Activated T-helper 1 cell treated with anti-CD3 and anti-CD28 coated beads, Interleukin-2, amount 50 U/mL, for 16 hours (primary cell): Measurements from ENCODE around the gene ALPI.

Experiments used
- DNase-seq, 2 donors: peaks; one replicate each; pipeline ENCODE4 v3.0.0-alpha.2; 2020; ENCODE audit warnings: low read depth in 1 of 2, low spot score in 1 of 2

ALPI gene

DNA sequence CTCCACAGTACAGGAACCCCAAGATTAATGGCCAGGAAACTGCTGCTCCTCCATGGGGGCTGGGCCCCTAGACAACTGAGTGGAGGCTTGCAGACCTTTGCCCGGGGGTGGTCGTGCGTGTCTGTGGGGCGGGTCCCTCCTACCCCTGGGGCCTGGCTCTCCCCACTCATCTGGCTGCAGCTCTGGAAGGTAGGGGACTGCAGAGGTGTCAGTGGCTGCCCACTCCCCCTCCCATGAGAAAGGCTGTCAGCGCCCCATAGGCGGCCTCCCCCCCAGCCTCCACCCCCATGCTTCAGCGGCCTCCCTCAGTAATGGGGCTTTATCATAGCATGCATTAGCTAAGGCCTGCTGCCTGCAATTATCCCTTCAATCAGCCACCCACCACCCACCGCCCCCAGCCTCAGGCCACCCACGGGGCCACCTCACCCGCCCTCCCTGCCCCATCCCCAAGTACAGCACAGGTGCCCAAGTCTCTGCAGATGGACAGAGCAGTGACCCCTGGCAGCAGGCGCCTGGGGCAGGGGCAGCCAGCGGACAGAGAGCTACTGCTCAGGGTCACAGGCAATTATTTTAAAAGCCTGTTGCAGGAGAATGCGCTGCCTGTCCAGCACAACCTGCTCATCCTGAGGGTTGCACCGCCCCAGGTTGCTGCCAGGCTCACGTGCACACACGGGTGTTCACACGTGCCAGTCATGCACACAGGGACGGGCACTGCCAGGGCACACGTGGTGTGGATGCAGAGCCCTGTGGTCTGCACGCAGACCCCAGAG is 40.7 kb downstream of the ALPI start:
- no peak for DNase-seq

DNA sequence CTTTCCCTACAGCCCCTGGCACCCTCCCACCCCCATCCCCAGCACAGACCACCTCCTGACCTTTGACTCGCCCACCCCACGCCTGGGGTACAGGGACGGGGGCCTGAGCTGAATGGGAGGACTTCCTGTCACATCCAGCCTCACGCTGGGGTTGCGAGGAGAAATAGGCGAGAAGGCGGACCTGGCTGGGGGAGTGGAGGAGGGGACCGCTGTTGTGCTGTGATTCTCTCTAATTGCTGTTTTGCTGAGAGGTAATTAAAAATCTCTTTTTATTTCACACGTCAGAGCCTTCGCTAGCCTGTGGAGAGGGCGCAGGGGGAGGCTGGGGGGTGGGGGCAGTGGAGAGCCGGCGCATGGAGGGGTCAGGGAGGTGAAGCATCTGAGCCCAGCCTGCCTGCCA is 41.4 kb downstream of the ALPI start:
- DNase-seq, result no peak

DNA sequence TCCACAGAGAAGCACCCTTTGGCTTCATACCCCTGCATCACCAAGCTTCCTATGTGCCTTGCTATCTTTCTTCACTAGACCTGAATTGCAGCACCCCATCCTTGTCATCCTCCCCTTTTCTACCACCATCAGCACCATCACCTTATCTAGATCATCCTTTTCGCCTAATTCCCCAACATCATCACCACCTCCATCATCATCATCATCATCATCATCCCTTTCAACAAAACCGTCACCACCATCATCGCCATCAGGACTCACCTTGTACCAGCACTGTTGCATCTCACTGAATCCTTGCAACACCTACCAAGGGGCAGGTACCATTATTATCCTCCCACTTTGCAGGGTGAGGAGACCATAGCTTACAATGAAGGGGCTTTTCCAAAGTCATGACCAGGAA is 42.5 kb downstream of the ALPI start:
- DNase-seq, result no peak

DNA sequence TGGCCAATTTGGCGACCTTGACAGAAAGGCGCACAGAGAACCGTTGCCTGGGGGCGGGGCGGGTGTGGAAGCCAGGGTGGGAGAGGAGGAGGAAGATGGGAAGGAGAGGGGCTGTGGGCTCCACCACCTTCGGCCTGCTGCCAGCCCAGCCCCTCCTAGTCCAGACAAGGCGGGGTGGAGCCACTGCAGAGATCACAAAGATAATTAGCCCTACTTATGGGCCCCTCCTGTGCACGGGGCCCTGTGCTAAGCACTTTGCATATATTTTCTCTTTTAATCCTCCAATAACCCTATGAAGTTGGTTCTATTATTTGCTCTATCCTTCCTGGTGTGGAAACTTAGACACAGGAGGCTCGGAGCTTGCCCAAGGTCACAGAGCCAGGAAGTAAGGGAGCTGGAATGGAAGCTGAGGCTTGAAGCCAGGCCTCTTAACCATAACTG is 45.4 kb downstream of the ALPI start:
- DNase-seq, result no peak

DNA sequence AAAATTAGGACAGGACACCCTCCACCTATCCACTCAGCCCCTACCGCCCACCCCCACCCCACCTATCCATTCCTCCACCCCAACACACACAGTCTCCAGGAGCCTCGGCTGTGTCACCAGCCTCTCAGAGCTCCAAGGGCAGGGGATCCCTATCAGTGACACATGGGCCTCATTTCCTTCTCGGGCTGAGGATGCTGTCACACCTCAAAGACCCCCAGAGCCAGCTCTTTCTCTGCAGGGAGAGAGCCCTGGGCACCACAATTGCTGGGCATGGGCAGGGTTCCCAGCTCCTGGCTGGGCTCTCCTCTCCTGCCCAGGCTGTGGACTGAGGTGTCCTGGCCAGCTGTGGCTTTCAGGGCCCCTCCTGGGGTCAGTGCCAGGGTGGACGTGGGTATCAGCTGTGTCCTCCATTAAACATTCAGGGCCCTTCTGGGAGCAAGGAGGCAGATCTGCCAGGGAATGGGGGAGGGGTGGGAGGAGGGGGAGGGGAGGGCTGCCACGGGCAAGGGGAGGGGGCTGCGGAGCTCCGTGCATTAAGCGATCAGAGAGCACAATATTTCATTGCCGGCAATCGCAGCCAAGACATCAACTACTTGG is 45.9 kb downstream of the ALPI start:
- no peak for DNase-seq

DNA sequence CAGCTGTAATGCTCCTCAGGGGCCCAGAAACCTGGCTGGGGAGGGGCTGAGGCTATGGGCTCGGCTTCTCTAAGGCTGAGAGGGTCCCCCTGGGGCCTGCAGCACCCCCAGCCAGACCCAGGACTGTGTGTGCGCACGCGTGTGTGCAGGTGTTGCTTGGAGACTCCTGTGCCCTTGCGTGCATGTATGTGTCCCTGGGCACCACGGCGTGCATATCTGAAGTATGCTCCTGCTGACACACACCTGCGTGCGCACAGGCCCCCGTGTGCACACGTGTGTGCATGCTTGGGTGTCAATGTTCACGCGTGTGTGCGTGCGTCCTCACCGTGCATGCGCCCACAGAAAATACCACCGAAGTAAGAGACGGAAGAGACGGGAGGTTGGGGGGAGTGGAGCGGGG is 46.6 kb downstream of the ALPI start:
- no peak for DNase-seq

DNA sequence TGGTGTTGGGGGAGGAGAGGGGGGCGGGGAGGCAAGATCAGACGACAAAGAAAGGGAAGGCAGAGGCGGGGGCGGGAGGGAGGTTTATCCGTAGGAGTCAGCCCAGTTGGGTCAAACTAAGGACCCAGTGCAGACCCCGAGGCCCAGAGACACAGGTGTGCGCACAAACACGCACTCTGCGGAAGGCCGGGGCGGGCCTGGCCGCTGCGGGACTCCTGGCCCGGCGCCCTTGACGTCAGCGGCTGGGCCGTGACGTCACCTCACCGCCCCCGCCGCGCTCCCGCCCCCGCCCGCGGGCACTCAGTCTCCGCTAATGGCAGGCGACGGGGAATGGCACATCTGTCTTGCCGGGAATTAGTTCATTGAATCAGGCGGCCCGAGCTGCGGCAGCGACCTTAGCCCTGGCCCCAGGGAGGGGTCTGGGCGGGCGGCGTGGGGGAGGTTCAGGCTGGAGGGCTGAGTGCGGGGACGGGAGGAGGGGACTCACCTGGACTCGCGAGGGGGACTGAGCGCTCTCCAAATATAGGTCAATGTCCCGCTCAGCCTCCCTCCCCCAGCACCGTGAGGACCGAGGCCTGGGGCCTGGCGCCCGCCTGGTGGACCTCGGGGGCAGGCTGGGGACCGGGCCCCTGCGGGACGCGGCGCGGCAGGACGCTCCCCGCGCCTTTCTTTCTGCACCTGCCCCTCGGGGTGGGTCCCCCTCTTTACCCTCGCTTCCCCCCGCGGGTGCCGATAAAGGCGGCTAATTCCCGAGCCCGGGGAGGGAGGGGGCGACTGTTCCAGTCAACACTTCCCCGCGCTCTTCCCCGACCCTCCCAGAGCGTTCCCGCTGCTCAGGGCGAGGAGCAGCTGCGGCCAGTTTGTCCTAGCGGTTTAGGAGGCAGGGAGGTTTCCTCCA is 47.2 kb downstream of the ALPI start:
- DNase-seq, result peak in 1 of 2 donors; percentile 4

DNA sequence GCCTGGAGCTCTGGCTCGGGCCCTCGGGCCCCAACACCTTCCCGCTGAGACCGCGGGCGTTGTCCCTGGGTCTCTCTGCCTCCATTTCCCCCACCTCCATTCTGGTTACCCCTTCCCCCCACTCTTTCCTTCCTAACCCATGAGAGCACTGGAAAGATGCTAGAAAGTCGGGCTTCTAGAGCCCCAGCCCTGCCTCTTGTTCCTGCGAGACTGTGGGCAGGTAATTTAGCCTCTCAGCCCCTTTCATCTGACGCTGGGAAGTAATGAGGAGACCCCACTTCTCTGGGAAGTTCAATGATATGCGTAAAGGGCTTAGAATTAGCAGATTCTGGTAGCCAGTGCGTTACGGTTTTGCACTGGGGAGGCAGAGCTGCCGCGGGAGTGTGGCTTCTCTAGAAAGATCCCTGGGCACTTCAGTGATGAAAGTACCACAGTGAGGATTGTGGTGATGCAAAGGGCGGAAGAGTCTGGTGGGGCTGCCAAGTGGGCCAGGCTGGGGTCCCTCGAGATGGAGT is 47.9 kb downstream of the ALPI start:
- no peak for DNase-seq

DNA sequence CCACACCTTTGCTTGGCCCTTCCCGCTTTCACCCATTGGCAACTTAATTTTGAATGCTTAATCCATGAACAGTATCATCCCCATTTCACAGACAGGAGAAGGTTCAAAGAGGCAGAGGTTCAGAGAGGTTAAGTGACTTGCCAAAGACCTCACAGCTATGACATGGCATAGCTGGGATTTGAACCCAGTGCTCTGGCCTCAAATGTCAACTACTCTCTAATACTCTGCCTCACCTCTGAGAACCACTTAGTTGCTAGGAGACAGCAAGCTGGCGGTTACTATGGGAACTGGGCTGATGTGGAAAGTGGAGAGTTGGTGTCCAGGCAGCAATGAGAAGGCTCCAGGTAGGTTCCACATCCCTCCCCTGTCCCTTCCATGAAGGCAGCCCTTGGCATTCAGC is 48.5 kb downstream of the ALPI start:
- DNase-seq, result no peak

DNA sequence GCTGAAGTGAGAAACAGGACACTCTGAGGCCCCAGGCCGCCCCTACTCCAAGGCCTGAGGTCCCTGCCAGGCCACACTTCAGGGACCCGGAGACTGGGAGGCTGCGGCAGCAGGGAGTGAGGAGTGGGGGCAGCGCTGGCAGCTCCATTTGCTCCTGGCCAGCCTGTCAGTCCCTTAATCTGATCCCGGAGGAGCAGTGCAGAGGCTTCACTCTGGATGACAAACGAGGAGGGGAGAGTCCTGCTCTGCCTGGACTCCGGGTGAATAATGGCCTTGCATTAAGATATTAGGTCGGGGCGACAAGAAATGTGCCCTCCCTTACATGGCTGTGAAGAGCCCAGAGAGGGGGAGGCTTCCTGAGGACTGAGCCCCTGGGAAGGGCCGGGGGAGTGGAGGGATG is 49.9 kb downstream of the ALPI start:
- DNase-seq, result no peak

DNA sequence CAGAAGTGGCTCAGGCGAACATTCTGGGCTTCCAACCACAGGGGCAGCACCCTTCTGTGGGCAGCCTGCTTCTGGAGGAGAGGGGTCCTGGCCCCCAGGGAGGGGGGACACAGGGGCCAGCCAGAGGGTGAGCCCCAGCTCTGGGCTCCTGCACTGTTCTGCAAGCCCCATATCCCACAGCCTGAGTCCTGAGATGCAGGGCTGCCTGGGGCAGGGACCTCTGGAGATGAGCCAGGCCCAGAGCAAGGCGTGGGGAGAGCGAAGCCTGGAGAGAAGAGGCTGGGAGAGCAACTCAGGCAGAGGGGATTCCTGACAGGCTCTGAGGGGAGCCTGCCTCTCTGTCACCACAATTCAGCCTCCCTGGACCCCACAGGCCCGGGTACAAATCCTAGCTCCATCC is 50.8 kb downstream of the ALPI start:
- DNase-seq, result no peak

DNA sequence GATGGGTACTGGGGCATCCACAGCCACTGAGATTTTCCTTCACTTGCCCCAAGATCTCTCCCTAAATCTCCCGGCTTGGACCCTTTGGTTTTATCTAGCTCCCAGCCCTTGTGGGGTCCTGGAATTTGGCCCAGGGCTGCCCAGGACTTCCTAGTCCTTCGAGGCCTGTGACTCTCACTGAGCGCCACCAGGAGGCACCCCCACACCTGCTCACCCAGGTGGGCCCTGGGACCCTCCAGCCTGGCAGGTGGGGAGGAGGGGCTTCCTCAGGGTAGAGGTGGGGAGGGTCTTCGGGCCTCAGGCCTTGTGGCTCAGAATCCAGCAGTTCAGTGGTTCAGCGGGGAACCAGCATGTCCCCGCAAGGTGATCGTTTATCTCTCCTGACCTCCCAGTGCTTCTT is 52.3 kb downstream of the ALPI start:
- no peak for DNase-seq
